ENCODE measurements around the gene EXOSC7.
A peak's percentile ranks its signal among the peaks of the same experiment; 100 is the strongest.
"Not testable (repeated sequence)": the region's sequence is repeated elsewhere in the genome, so short reads cannot be mapped to it uniquely, and the experiment has no call there.

The EXOSC7 gene

DNA sequence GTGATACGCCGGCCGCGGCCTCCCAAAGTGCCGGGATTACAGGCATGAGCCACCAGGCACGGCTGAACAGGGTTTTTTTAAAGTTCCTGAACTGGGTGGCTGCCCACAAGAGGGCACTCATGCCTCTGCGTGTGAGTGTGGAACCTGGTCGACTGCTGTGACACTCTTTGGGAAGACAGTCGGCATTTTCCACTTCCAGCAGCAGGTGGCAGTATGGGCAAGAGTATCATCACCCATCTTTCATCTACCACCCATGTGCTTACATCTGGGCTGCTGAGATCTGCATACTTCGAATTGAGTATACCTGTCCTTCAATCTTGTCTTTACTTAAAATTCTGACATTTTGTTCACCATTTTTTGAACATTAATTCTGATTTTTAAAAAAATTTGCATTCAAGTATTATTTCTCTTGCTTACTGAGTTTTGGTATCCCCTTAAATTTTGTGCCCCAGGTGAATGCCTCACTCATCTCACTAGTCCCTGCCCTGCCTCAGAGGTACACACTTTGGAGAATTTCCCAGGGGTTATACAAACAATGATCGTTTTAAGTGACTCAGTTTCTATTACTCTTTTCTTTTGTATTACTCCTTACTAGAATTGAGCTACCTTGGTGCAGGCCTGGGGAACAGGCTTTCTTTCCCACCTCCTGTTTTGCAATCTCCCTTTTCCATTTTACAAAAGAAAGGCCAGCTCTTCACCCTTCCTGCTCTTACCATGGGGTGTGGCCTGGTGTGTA is 61.8 kb downstream of the EXOSC7 start:
- Histone ChIP-seq H3K27me3 (ENCODE audit: control insufficient read depth in 5 of 5, insufficient read depth in 4 of 5, low read length in 5 of 5) (no peaks in the 10 kb centered on the region), H3K9ac (ENCODE audit: low read length in 5 of 5) (no peak overlapping the region), H3K27ac (ENCODE audit: low read depth, low read length) (no peak overlapping the region), H3K4me3 (ENCODE audit: low read depth in 1 of 5, low read length in 5 of 5) (no peak overlapping the region), H3K9me3 (ENCODE audit: control insufficient read depth in 5 of 5, low read length in 5 of 5) (no peaks in the 10 kb centered on the region), H3K4me1 (ENCODE audit: control insufficient read depth in 5 of 5, insufficient read depth in 5 of 5, low read length in 5 of 5) (peaks cover 15 to 55% (median 46%) of the 10 kb centered on the region in 5 donors), H3K36me3 (ENCODE audit: control insufficient read depth in 5 of 5, insufficient read depth in 5 of 5, low read length in 5 of 5) (peaks cover 0 to 53% (median 26%) of the 10 kb centered on the region in 5 donors)

DNA sequence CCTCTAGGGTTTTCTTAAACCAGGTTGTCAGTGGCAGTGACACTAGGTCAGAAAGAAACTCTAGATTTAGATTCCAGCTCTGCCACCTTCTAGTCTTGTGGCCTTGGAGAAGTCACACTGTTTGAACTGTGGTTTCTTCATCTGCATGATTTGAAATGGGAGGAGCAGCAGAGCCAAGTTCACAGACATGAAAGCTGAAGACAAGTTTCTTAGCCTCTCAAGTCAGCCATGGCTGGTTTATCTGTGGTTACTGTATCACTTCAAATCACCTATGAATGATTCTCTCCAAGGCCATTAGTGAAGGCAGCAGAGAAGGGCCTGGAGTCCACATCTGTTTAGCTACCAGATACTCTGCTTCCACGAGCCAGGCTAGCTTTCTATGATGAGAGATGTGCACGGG is 65.6 kb downstream of the EXOSC7 start:
- Histone ChIP-seq H3K9me3 (ENCODE audit: control insufficient read depth in 5 of 5, low read length in 5 of 5) (no peaks in the 10 kb centered on the region), H3K4me1 (ENCODE audit: control insufficient read depth in 5 of 5, insufficient read depth in 5 of 5, low read length in 5 of 5) (peaks cover 4 to 24% (median 21%) of the 10 kb centered on the region in 5 donors), H3K27ac (ENCODE audit: low read depth, low read length) (peak overlapping the region; percentile 35), H3K27me3 (ENCODE audit: control insufficient read depth in 5 of 5, insufficient read depth in 4 of 5, low read length in 5 of 5) (no peaks in the 10 kb centered on the region), H3K36me3 (ENCODE audit: control insufficient read depth in 5 of 5, insufficient read depth in 5 of 5, low read length in 5 of 5) (peaks cover 0 to 18% (median 4%) of the 10 kb centered on the region in 5 donors), H3K9ac (ENCODE audit: low read length in 5 of 5) (peak overlapping the region in 1 of 5 donors; percentile 37), H3K4me3 (ENCODE audit: low read depth in 1 of 5, low read length in 5 of 5) (no peak overlapping the region)

DNA sequence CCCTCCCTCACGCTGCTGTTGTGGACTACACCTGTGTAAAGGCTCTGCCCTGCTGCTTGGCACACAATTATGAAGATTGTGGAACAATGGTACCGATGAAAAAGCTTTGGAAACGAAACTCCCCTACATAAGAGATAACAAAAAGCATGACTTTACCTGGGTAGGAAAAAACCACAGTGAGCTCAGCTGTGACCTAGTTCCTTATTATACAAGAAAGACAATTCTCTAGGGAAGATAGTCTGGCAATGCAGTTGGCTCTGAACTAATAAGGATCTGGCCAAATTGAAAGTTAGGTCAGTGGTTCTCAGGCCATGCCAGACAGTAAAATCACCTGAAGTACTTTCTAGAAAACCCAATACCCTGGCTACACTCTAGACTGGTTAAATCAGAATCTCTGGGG is 66.1 kb downstream of the EXOSC7 start:
- H3K9ac ChIP-seq (ENCODE audit: low read length in 5 of 5): peak overlapping the region in 1 of 5 donors; percentile 37
- peaks cover 0 to 15% (median 2%) of the 10 kb centered on the region in 5 donors for H3K36me3 ChIP-seq (ENCODE audit: control insufficient read depth in 5 of 5, insufficient read depth in 5 of 5, low read length in 5 of 5)
- H3K9me3 ChIP-seq (ENCODE audit: control insufficient read depth in 5 of 5, low read length in 5 of 5): no peaks in the 10 kb centered on the region
- peaks cover 4 to 23% (median 19%) of the 10 kb centered on the region in 5 donors for H3K4me1 ChIP-seq (ENCODE audit: control insufficient read depth in 5 of 5, insufficient read depth in 5 of 5, low read length in 5 of 5)
- H3K27me3 ChIP-seq (ENCODE audit: control insufficient read depth in 5 of 5, insufficient read depth in 4 of 5, low read length in 5 of 5): no peaks in the 10 kb centered on the region
- peak overlapping the region; percentile 35 for H3K27ac ChIP-seq (ENCODE audit: low read depth, low read length)
- no peak overlapping the region for H3K4me3 ChIP-seq (ENCODE audit: low read depth in 1 of 5, low read length in 5 of 5)

GRCh38 chr3:45043728-45044299 is 67.8 kb downstream of the EXOSC7 start:
- Histone ChIP-seq H3K27me3 (ENCODE audit: control insufficient read depth in 5 of 5, insufficient read depth in 4 of 5, low read length in 5 of 5) (no peaks in the 10 kb centered on the region), H3K27ac (ENCODE audit: low read depth, low read length) (no peak overlapping the region), H3K4me1 (ENCODE audit: control insufficient read depth in 5 of 5, insufficient read depth in 5 of 5, low read length in 5 of 5) (peaks cover 3 to 26% (median 18%) of the 10 kb centered on the region in 5 donors), H3K4me3 (ENCODE audit: low read depth in 1 of 5, low read length in 5 of 5) (no peak overlapping the region), H3K36me3 (ENCODE audit: control insufficient read depth in 5 of 5, insufficient read depth in 5 of 5, low read length in 5 of 5) (peaks cover 0 to 10% (median 0%) of the 10 kb centered on the region in 5 donors), H3K9me3 (ENCODE audit: control insufficient read depth in 5 of 5, low read length in 5 of 5) (no peaks in the 10 kb centered on the region), H3K9ac (ENCODE audit: low read length in 5 of 5) (no peak overlapping the region)

DNA sequence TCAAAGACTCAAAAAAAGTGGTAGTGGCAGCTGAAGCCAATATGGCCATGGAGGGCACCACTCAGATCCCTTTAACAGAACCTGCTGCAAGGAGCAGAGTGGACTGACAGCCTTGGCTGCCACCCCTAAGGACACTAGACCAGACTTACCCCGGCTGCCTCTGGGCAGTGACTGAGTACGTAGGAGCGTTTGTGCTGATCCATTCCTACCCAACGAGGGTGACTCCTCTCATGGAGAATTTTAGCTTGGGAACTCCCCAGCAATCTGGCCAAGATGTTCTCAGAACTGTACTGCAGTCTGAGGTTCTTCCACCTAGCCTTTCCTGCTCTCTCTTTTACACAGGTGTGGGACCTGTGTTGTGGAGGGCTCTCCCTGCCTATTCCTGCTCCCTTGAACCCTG is 72.2 kb downstream of the EXOSC7 start:
- H3K27ac ChIP-seq (ENCODE audit: low read depth, low read length): no peak overlapping the region
- no peak overlapping the region for H3K4me3 ChIP-seq (ENCODE audit: low read depth in 1 of 5, low read length in 5 of 5)
- H3K9ac ChIP-seq (ENCODE audit: low read length in 5 of 5): no peak overlapping the region

DNA sequence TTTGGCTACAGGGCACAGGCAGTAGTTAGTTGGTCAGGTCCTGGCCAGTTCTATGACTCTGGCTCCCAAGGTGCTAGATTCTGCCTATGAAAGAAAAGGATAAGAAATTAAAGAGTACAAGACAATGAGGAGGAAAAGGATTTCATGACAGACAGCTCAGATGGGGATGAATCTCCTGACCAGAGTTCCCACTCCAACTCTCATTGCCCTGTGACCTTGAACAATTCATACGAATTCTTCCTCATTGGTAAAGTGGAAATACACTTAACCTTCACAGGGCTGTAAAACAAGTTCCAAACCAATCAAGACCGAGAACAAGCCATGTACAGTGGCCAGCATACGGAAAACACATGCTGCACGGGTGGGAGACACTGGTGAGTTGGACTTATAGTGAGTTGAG is 73.8 kb downstream of the EXOSC7 start:
- H3K9ac ChIP-seq (ENCODE audit: low read length in 5 of 5): no peak overlapping the region
- no peaks in the 10 kb centered on the region for H3K9me3 ChIP-seq (ENCODE audit: control insufficient read depth in 5 of 5, low read length in 5 of 5)
- H3K4me1 ChIP-seq (ENCODE audit: control insufficient read depth in 5 of 5, insufficient read depth in 5 of 5, low read length in 5 of 5): peaks cover 0 to 13% (median 7%) of the 10 kb centered on the region in 5 donors
- no peak overlapping the region for H3K4me3 ChIP-seq (ENCODE audit: low read depth in 1 of 5, low read length in 5 of 5)
- no peaks in the 10 kb centered on the region for H3K36me3 ChIP-seq (ENCODE audit: control insufficient read depth in 5 of 5, insufficient read depth in 5 of 5, low read length in 5 of 5)
- H3K27ac ChIP-seq (ENCODE audit: low read depth, low read length): no peak overlapping the region
- H3K27me3 ChIP-seq (ENCODE audit: control insufficient read depth in 5 of 5, insufficient read depth in 4 of 5, low read length in 5 of 5): no peaks in the 10 kb centered on the region

More for the DNA sequence above, 72.2 kb downstream of the EXOSC7 start:
- H3K9me3 ChIP-seq (ENCODE audit: control insufficient read depth in 5 of 5, low read length in 5 of 5): no peaks in the 10 kb centered on the region
- H3K27me3 ChIP-seq (ENCODE audit: control insufficient read depth in 5 of 5, insufficient read depth in 4 of 5, low read length in 5 of 5): no peaks in the 10 kb centered on the region
- H3K36me3 ChIP-seq (ENCODE audit: control insufficient read depth in 5 of 5, insufficient read depth in 5 of 5, low read length in 5 of 5): no peaks in the 10 kb centered on the region
- H3K4me1 ChIP-seq (ENCODE audit: control insufficient read depth in 5 of 5, insufficient read depth in 5 of 5, low read length in 5 of 5): peaks cover 0 to 11% (median 6%) of the 10 kb centered on the region in 5 donors

GRCh38 chr3:45051685-45052084 is 75.6 kb downstream of the EXOSC7 start:
- Histone ChIP-seq H3K9me3 (ENCODE audit: control insufficient read depth in 5 of 5, low read length in 5 of 5) (no peaks in the 10 kb centered on the region), H3K27me3 (ENCODE audit: control insufficient read depth in 5 of 5, insufficient read depth in 4 of 5, low read length in 5 of 5) (no peaks in the 10 kb centered on the region), H3K4me1 (ENCODE audit: control insufficient read depth in 5 of 5, insufficient read depth in 5 of 5, low read length in 5 of 5) (peaks cover 0 to 18% (median 12%) of the 10 kb centered on the region in 5 donors), H3K9ac (ENCODE audit: low read length in 5 of 5) (no peak overlapping the region), H3K36me3 (ENCODE audit: control insufficient read depth in 5 of 5, insufficient read depth in 5 of 5, low read length in 5 of 5) (no peaks in the 10 kb centered on the region), H3K27ac (ENCODE audit: low read depth, low read length) (no peak overlapping the region), H3K4me3 (ENCODE audit: low read depth in 1 of 5, low read length in 5 of 5) (no peak overlapping the region)

DNA sequence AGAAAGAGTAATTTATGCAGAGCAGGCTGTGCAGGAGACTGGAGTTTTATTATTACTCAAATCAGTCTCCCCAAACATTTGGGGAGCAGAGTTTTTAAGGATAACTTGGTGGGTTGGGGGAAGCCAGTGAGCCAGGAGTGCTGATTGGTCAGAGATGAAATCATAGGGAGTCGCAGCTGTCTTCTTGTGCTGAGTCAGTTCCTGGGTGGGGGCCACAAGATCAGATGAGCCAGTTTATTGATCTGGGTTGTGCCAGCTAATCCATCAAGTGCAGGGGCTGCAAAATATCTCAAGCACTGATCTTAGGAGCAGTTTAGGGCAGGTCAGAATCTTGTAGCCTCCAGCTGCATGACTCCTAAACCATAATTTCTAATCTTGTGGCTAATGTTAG is 77.8 kb downstream of the EXOSC7 start:
- H3K4me3 ChIP-seq (ENCODE audit: low read depth in 1 of 5, low read length in 5 of 5); H3K36me3 ChIP-seq (ENCODE audit: control insufficient read depth in 5 of 5, insufficient read depth in 5 of 5, low read length in 5 of 5); H3K9me3 ChIP-seq (ENCODE audit: control insufficient read depth in 5 of 5, low read length in 5 of 5); H3K27me3 ChIP-seq (ENCODE audit: control insufficient read depth in 5 of 5, insufficient read depth in 4 of 5, low read length in 5 of 5); H3K9ac ChIP-seq (ENCODE audit: low read length in 5 of 5); H3K27ac ChIP-seq (ENCODE audit: low read depth, low read length): not testable (repeated sequence)
- H3K4me1 ChIP-seq (ENCODE audit: control insufficient read depth in 5 of 5, insufficient read depth in 5 of 5, low read length in 5 of 5): peaks cover 0 to 21% (median 12%) of the 10 kb centered on the region in 5 donors

DNA sequence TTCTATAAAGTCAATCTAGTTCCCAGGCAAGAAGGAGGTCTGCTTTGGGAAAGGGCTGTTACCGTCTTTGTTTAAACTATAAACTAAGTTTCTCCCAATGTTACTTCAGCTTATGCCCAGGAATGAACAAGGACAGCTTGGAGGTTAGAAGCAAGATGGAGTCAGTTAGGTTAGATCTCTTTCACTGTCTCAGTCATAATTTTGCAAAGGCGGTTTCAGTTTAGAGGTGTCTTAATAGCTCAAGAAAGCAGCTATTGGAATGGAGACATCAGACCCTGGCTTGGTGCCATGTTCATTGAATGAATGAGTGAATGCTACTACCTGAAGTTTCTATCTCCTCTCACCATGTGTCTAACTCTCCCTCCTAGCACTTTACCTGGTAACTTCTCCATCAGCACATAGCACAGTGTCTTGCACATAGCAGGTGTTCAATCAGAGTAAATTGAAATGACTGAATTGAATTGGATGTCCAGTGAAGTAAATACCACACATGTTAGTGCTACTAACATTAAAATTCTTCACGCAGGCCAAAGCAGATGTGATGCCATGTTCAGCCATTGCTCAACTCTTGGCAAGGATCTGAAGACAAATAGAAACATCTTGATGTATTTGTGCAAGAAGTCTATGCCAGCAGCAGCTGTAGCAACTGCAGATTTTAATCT is 78.3 kb downstream of the EXOSC7 start:
- H3K27me3 ChIP-seq (ENCODE audit: control insufficient read depth in 5 of 5, insufficient read depth in 4 of 5, low read length in 5 of 5): no peaks in the 10 kb centered on the region
- no peak overlapping the region for H3K4me3 ChIP-seq (ENCODE audit: low read depth in 1 of 5, low read length in 5 of 5)
- H3K36me3 ChIP-seq (ENCODE audit: control insufficient read depth in 5 of 5, insufficient read depth in 5 of 5, low read length in 5 of 5): no peaks in the 10 kb centered on the region
- H3K4me1 ChIP-seq (ENCODE audit: control insufficient read depth in 5 of 5, insufficient read depth in 5 of 5, low read length in 5 of 5): peaks cover 0 to 21% (median 12%) of the 10 kb centered on the region in 5 donors
- peak overlapping the region; percentile 17 for H3K27ac ChIP-seq (ENCODE audit: low read depth, low read length)
- H3K9me3 ChIP-seq (ENCODE audit: control insufficient read depth in 5 of 5, low read length in 5 of 5): no peaks in the 10 kb centered on the region
- no peak overlapping the region for H3K9ac ChIP-seq (ENCODE audit: low read length in 5 of 5)

- Histone ChIP-seq H3K4me3 (ENCODE audit: low read depth in 1 of 5, low read length in 5 of 5) (no peak overlapping the region), H3K27ac (ENCODE audit: low read depth, low read length) (peak overlapping the region; percentile 17), H3K9me3 (ENCODE audit: control insufficient read depth in 5 of 5, low read length in 5 of 5) (no peaks in the 10 kb centered on the region), H3K27me3 (ENCODE audit: control insufficient read depth in 5 of 5, insufficient read depth in 4 of 5, low read length in 5 of 5) (no peaks in the 10 kb centered on the region), H3K9ac (ENCODE audit: low read length in 5 of 5) (no peak overlapping the region), H3K4me1 (ENCODE audit: control insufficient read depth in 5 of 5, insufficient read depth in 5 of 5, low read length in 5 of 5) (peaks cover 0 to 21% (median 12%) of the 10 kb centered on the region in 5 donors), H3K36me3 (ENCODE audit: control insufficient read depth in 5 of 5, insufficient read depth in 5 of 5, low read length in 5 of 5) (no peaks in the 10 kb centered on the region)
These were observed 79.0 kb downstream of the EXOSC7 start for GRCh38 chr3:45055032-45055410.
